K562 (cell line): Measurements from ENCODE around the gene SERPINE1. TPM values are rescaled to one million over a fixed set of nuclear protein-coding genes. Genes with fewer than 3 reads are reported as not detected.

Source experiments
- AFF4 ChIP-seq: sonication (generic); formaldehyde crosslinking; IDR thresholded peaks from 2 replicates; pipeline ENCODE4 v1.8.0; 2023; ENCODE audit warnings: mild to moderate bottlenecking, missing genetic modification reagents
- DPF2 ChIP-seq: fragments of 450-650 bp; IDR thresholded peaks from 2 replicates; pipeline ENCODE4 v1.6.1; 2016
- ETV1 ChIP-seq: fragments of 450-650 bp; conservative IDR thresholded peaks from 2 replicates; pipeline ENCODE4 v1.6.1; 2016; ENCODE audit warnings: missing genetic modification characterization, control low read depth, low read depth, missing compliant biosample characterization
- EWSR1 ChIP-seq: fragments of 450-650 bp; IDR thresholded peaks from 2 replicates; pipeline ENCODE4 v1.6.1; 2018; ENCODE audit warnings: borderline replicate concordance, mild to moderate bottlenecking, low read depth, moderate library complexity; ENCODE audit not compliant: partially characterized antibody
- KLF16 ChIP-seq: IDR thresholded peaks from 2 replicates; pipeline ENCODE4 v1.6.1; 2016; ENCODE audit warnings: antibody characterized with exemption
- MAFF ChIP-seq: IDR thresholded peaks from 2 replicates; pipeline ENCODE4 v1.6.1; 2012; ENCODE audit warnings: low read length, improper control_type of control experiment
- MNT ChIP-seq, 2 experiments: fragments of 450-650 bp; conservative IDR thresholded peaks; 2 replicates each; pipeline ENCODE4 v1.6.1; 2017; ENCODE audit warnings: mild to moderate bottlenecking in 2 of 2, moderate library complexity in 2 of 2
- MTA1 ChIP-seq: fragments of 450-650 bp; IDR thresholded peaks from 2 replicates; pipeline ENCODE4 v1.6.1; 2017; ENCODE audit warnings: borderline replicate concordance
- MYNN ChIP-seq, 2 experiments: sonication (generic); formaldehyde crosslinking in 1 of 2; IDR thresholded peaks; 2 replicates each; pipeline versions ENCODE4 v1.5.0 to v1.6.1; 2016 to 2020; ENCODE audit warnings: antibody characterized with exemption in 1 of 2, missing genetic modification reagents in 1 of 2
- PHF8 ChIP-seq: fragments of 200-600 bp; sonication (generic); IDR thresholded peaks from 2 replicates; pipeline ENCODE4 v1.6.1; 2012; ENCODE audit warnings: mixed run types, mild to moderate bottlenecking, inconsistent platforms, low read length, moderate library complexity, borderline replicate concordance
- PML ChIP-seq: IDR thresholded peaks from 2 replicates; pipeline ENCODE4 v1.6.1; 2012; ENCODE audit warnings: low read length, inconsistent platforms
- SMARCA4 ChIP-seq: fragments of 450-650 bp; IDR thresholded peaks from 2 replicates; pipeline ENCODE4 v1.6.1; 2016
- SMC3 ChIP-seq: conservative IDR thresholded peaks from 2 replicates; pipeline ENCODE4 v1.6.1; 2011; ENCODE audit warnings: low read depth, low read length, improper control_type of control experiment; ENCODE audit not compliant: insufficient read depth
- SNRNP70 ChIP-seq: fragments of 200-400 bp; formaldehyde crosslinking; optimal IDR thresholded peaks from 2 replicates; pipeline ENCODE3; 2017; ENCODE audit warnings: low read depth, low read length
- TEAD4 ChIP-seq, 2 experiments: sonication (generic) in 1 of 2; formaldehyde crosslinking in 1 of 2; IDR thresholded peaks; 2 replicates each; pipeline versions ENCODE4 v1.6.1 to v1.8.0; 2012 to 2022; ENCODE audit warnings: borderline replicate concordance in 1 of 2, inconsistent platforms in 1 of 2, low read length in 1 of 2, mild to moderate bottlenecking in 1 of 2, missing genetic modification reagents in 1 of 2
- THRB ChIP-seq: fragments of 450-650 bp; formaldehyde crosslinking; conservative IDR thresholded peaks from 2 replicates; pipeline ENCODE4 v1.4.0; 2022; ENCODE audit warnings: mild to moderate bottlenecking, missing genetic modification characterization
- ZHX1 ChIP-seq: fragments of 150-350 bp; conservative IDR thresholded peaks from 2 replicates; pipeline ENCODE4 v1.6.1; 2014; ENCODE audit warnings: low read length
- ZNF695 ChIP-seq: fragments of 450-650 bp; formaldehyde crosslinking; IDR thresholded peaks from 2 replicates; pipeline ENCODE4 v1.4.0; 2020; ENCODE audit warnings: mild to moderate bottlenecking, moderate library complexity
- polyA plus RNA-seq, 8 experiments: library from polyadenylated mRNA; depleted of rRNA in 4 of 8; stranded (reverse) in 5 of 8; unstranded in 3 of 8; fragments of >200 nt; fragmentation: Nextera tagmentation in 2 of 8; fragmentation: Illumina TruSeq in 1 of 8; extraction: Ambion mirVana in 2 of 8; extraction: Trizol in 1 of 8; gene quantifications; 2 replicates each; pipeline versions ENCODE4 v1.2.1 to v1.2.3, GENCODE V29; 2011 to 2014; ENCODE audit warnings: inconsistent platforms in 1 of 8, missing spikeins in 1 of 8
- total RNA-seq, 7 experiments: library from RNA; depleted of rRNA in 6 of 7; stranded (reverse); fragments of >200 nt in 6 of 7; fragmentation: Illumina TruSeq in 2 of 7; extraction: Trizol in 2 of 7; gene quantifications; 2 replicates each; pipeline versions ENCODE4 v1.2.1 to v1.2.3, GENCODE V29; 2011 to 2021; ENCODE audit warnings: low replicate concordance in 1 of 7

SERPINE1 gene
- total and polyA plus RNA-seq, 9 of the 15 experiments (the other 6 are each of a cell fraction or from before 2014, with no cell fraction given) = 0.22 to 4.8 (median 0.91) TPM

GRCh38 chr7:101138213-101138870 lies 11.4 kb downstream of the SERPINE1 start (continued):
- TF ChIP-seq SMARCA4 = peak; percentile 99
- TF ChIP-seq PHF8 = peak; percentile 40; the same call in 1 of the 2 replicates
- TF ChIP-seq THRB (CRISPR knock-in tag) = 0 out of 2 replicates have a peak, but pooled peaks have one; percentile 51
- TF ChIP-seq DPF2 = peak; percentile 100
- TF ChIP-seq EWSR1 = no peak
- peak; percentile 99 for TF ChIP-seq ETV1 (tag)
- TF ChIP-seq ZHX1 = no peak; the same call in 1 of the 2 replicates
- TF ChIP-seq MAFF = peak; percentile 20; the same call in 1 of the 2 replicates
- peak; percentile 92 for TF ChIP-seq MTA1
- 0 out of 2 replicates have a peak, but pooled peaks have one; percentile 63 for TF ChIP-seq AFF4 (CRISPR knock-in tag)
- TF ChIP-seq MNT (conservative IDR thresholded peaks at IDR 0.05) = peak; percentile 92 to 95
- peak; percentile 76 for TF ChIP-seq PML
- TF ChIP-seq SMC3 = peak; percentile 66
- no peak for TF ChIP-seq ZNF695
- TF ChIP-seq MYNN (IDR thresholded peaks at IDR 0.05) = peak; percentile 85; the same call in 1 of the 2 replicates
- TF ChIP-seq MYNN (CRISPR knock-in tag; IDR thresholded peaks at IDR 0.05) = no peak
- peak; percentile 56; the same call in 1 of the 2 replicates for TF ChIP-seq KLF16
- peak; percentile 59; the same call in 1 of the 2 replicates for TF ChIP-seq TEAD4 (IDR thresholded peaks at IDR 0.05; ENCODE audit: low read length)
- TF ChIP-seq TEAD4 (CRISPR knock-in tag; IDR thresholded peaks at IDR 0.05; ENCODE audit: borderline replicate concordance) = no peak
- no peak for TF ChIP-seq SNRNP70
